KMS-11 (cell line): ENCODE measurements around the gene MYO7B.

Experiments
- H2AFZ ChIP-seq: fragments of 200-600 bp; sonication (generic); 2 replicates; pipeline ENCODE4 v1.6.1; 2016; ENCODE audit warnings: antibody characterized with exemption, mixed run types, low read depth
- H3K27ac ChIP-seq: fragments of 200-600 bp; sonication (generic); 2 replicates; pipeline ENCODE4 v1.6.1; 2016; ENCODE audit warnings: mild to moderate bottlenecking, mixed run types
- H3K27me3 ChIP-seq: fragments of 200-600 bp; sonication (generic); 2 replicates; pipeline ENCODE4 v1.6.1; 2017; ENCODE audit warnings: mild to moderate bottlenecking, low read depth, mixed run types, moderate library complexity; ENCODE audit not compliant: insufficient read depth
- H3K36me3 ChIP-seq: fragments of 200-600 bp; sonication (generic); 2 replicates; pipeline ENCODE4 v1.6.1; 2017; ENCODE audit warnings: mild to moderate bottlenecking, mixed run types; ENCODE audit not compliant: insufficient read depth
- H3K4me1 ChIP-seq: fragments of 200-600 bp; sonication (generic); 2 replicates; pipeline ENCODE4 v1.6.1; 2016; ENCODE audit warnings: mild to moderate bottlenecking, low read depth, mixed run types; ENCODE audit not compliant: poor library complexity, severe bottlenecking
- H3K4me2 ChIP-seq: fragments of 200-600 bp; sonication (generic); 2 replicates; pipeline ENCODE4 v1.7.0; 2016; ENCODE audit warnings: mild to moderate bottlenecking, mixed run types
- H3K4me3 ChIP-seq: fragments of 200-600 bp; sonication (generic); IDR thresholded peaks from 2 replicates; pipeline ENCODE4 v1.6.1; 2017; ENCODE audit warnings: low read depth, low read length, mixed read lengths; ENCODE audit not compliant: insufficient read depth
- H3K79me2 ChIP-seq: fragments of 200-600 bp; sonication (generic); 2 replicates; pipeline ENCODE4 v1.6.1; 2016; ENCODE audit warnings: low read depth, mixed run types; ENCODE audit not compliant: insufficient read depth
- H3K9ac ChIP-seq: fragments of 200-600 bp; sonication (generic); 2 replicates; pipeline ENCODE4 v1.6.1; 2016; ENCODE audit warnings: mild to moderate bottlenecking, mixed run types
- H4K20me1 ChIP-seq: fragments of 200-600 bp; sonication (generic); 2 replicates; pipeline ENCODE4 v1.6.1; 2016; ENCODE audit warnings: mild to moderate bottlenecking, mixed run types; ENCODE audit not compliant: insufficient read depth
- CTCF ChIP-seq: fragments of 200-600 bp; sonication (generic); conservative IDR thresholded peaks from 2 replicates; pipeline ENCODE4 v1.6.1; 2017; ENCODE audit warnings: low read depth, mild to moderate bottlenecking, antibody characterized with exemption, low read length, moderate library complexity, mixed read lengths

MYO7B gene

GRCh38 chr2:127631541-127631996, 96.1 kb downstream of the MYO7B start:
- no peak overlapping the region for H2AFZ ChIP-seq
- no peak overlapping the region for H3K9ac ChIP-seq
- TF ChIP-seq CTCF = no peak
- no peaks in the 10 kb centered on the region for H3K4me1 ChIP-seq
- no peak overlapping the region for H3K27ac ChIP-seq
- no peaks in the 10 kb centered on the region for H4K20me1 ChIP-seq
- no peaks in the 10 kb centered on the region for H3K27me3 ChIP-seq
- H3K4me3 ChIP-seq = no peak overlapping the region
- H3K36me3 ChIP-seq = no peaks in the 10 kb centered on the region
- no peaks in the 10 kb centered on the region for H3K79me2 ChIP-seq
- no peak overlapping the region for H3K4me2 ChIP-seq

DNA sequence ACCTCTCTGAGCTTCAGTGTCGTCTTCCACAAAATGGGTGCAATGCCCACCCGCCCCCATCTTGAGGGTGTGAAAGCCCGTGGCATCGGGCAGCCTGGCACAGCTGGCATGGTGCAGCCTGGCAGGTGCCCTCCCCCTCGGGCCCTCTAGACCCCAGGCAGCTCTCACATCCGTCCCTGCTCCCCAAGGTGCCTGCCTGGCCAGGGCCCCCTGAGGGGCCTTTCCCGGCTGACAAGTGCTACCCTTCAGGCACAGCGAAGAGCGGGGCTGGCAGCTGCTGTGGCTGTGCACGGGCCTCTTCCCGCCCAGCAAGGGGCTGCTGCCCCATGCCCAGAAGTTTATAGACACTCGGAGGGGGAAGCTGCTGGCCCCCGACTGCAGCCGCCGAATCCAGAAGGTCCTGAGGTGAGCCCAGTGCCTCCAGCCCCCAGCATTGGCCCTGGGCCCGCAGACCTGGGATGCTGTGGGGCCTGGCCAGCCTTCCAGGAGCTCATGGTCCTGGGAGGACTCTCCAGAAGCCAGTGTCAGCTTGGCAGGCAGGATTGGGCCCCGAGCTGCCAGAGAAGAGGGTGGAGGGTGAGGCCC, 96.6 kb downstream of the MYO7B start:
- Histone ChIP-seq H3K79me2 (no peaks in the 10 kb centered on the region), H3K36me3 (no peaks in the 10 kb centered on the region), H3K4me3 (no peak overlapping the region), H4K20me1 (no peaks in the 10 kb centered on the region), H3K9ac (no peak overlapping the region), H2AFZ (no peak overlapping the region), H3K27me3 (no peaks in the 10 kb centered on the region), H3K4me1 (no peaks in the 10 kb centered on the region), H3K27ac (no peak overlapping the region), H3K4me2 (no peak overlapping the region)
- no peak for TF ChIP-seq CTCF

DNA sequence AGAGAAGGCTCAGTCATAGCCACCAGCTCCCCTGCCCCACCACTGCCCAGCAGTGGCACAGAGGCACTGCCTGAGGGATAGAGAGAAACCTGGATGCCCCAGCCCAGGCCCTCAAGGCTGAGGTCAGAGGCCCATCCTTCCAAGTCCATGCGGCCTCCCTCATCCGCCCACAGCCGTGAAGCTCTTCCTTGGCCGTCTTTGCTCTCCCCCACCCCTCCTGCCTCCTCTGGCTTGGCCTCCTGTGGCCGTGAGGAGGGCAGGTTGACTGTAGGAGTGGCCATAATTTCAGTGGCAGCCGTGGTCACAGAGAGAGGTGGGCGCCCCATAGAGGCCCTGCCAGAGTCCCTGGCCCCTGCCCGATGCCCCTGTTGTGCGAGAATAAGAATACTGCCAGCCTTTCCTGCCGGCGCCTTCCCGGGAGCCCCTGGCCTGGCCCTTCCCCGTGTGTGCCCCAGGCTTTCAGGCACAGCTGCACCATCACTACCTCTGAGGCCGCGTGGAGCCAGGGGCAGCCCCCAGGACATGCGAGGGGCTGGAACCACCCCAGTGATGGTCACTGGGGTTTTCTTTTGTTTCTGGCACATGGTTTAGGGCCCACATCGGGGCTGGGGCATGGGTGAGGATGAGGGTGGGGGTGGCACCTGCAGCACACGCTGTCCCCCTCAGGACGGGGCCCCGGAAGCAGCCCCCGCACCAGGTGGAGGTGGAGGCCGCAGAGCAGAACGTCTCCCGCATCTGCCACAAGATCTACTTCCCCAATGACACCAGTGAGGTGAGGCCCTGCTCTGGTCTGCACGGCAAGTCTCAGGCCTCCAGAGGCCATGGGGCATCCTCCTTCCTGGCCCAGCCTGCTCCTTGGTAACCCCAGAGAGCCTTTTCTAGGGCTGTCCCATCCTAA, 97.4 kb downstream of the MYO7B start:
- no peak overlapping the region for H2AFZ ChIP-seq
- H3K79me2 ChIP-seq = no peaks in the 10 kb centered on the region
- no peak for TF ChIP-seq CTCF
- H4K20me1 ChIP-seq = no peaks in the 10 kb centered on the region
- no peak overlapping the region for H3K4me2 ChIP-seq
- no peaks in the 10 kb centered on the region for H3K27me3 ChIP-seq
- no peaks in the 10 kb centered on the region for H3K36me3 ChIP-seq
- no peak overlapping the region for H3K9ac ChIP-seq
- H3K4me1 ChIP-seq = no peaks in the 10 kb centered on the region
- H3K27ac ChIP-seq = no peak overlapping the region
- H3K4me3 ChIP-seq = no peak overlapping the region

- H4K20me1 ChIP-seq = no peaks in the 10 kb centered on the region
- no peak overlapping the region for H3K27ac ChIP-seq
- H3K4me2 ChIP-seq = no peak overlapping the region
- no peak for TF ChIP-seq CTCF
- H3K36me3 ChIP-seq = no peaks in the 10 kb centered on the region
- H3K4me1 ChIP-seq = no peaks in the 10 kb centered on the region
- H3K79me2 ChIP-seq = no peaks in the 10 kb centered on the region
- no peak overlapping the region for H3K9ac ChIP-seq
- H2AFZ ChIP-seq = no peak overlapping the region
- H3K4me3 ChIP-seq = no peak overlapping the region
- H3K27me3 ChIP-seq = no peaks in the 10 kb centered on the region
Observed at GRCh38 chr2:127633556-127634065, 98.1 kb downstream of the MYO7B start.
